ENCODE results near the gene SART3.
"Not testable (repeated sequence)": the region's sequence is repeated elsewhere in the genome, so short reads cannot be mapped to it uniquely, and the experiment has no call there.

SART3 gene

GRCh38 chr12:108510836-108511235 is 50.1 kb downstream of the SART3 start:
- no peak for DNase-seq
- no peak for TF ChIP-seq GATA1 (IDR thresholded peaks at IDR 0.05; ENCODE audit: low read depth, low read length)
- TF ChIP-seq POLR2A (IDR thresholded peaks at IDR 0.05; ENCODE audit: low read length) = no peak

- no peak for DNase-seq
- TF ChIP-seq POLR2A (IDR thresholded peaks at IDR 0.05; ENCODE audit: low read length) = no peak
- no peak for TF ChIP-seq GATA1 (IDR thresholded peaks at IDR 0.05; ENCODE audit: low read depth, low read length)
These were observed 51.2 kb downstream of the SART3 start for GRCh38 chr12:108509806-108510205.

- no peak for TF ChIP-seq POLR2A (IDR thresholded peaks at IDR 0.05; ENCODE audit: low read length)
- TF ChIP-seq GATA1 (IDR thresholded peaks at IDR 0.05; ENCODE audit: low read depth, low read length) = no peak
- DNase-seq = no peak
These were observed 52.9 kb downstream of the SART3 start for GRCh38 chr12:108507971-108508642.

- DNase-seq = no peak
These were observed 55.8 kb downstream of the SART3 start for GRCh38 chr12:108505129-108505528.

GRCh38 chr12:108502922-108503321 is 58.1 kb downstream of the SART3 start:
- DNase-seq = no peak
- TF ChIP-seq GATA1 (IDR thresholded peaks at IDR 0.05; ENCODE audit: low read depth, low read length) = no peak

More at GRCh38 chr12:108505129-108505528, 55.8 kb downstream of the SART3 start:
- no peak for TF ChIP-seq POLR2A (IDR thresholded peaks at IDR 0.05; ENCODE audit: low read length)

- TF ChIP-seq POLR2A (IDR thresholded peaks at IDR 0.05; ENCODE audit: low read length) = no peak
- no peak for DNase-seq
These were observed 62.8 kb downstream of the SART3 start for GRCh38 chr12:108498136-108498535.

GRCh38 chr12:108495823-108496579 is 65.0 kb downstream of the SART3 start:
- TF ChIP-seq POLR2A (IDR thresholded peaks at IDR 0.05; ENCODE audit: low read length) (no peak), GATA1 (IDR thresholded peaks at IDR 0.05; ENCODE audit: low read depth, low read length) (no peak)
- no peak for DNase-seq

- peak; percentile 61 to 75 for DNase-seq
These were observed 65.9 kb downstream of the SART3 start for GRCh38 chr12:108495054-108495453.

GRCh38 chr12:108491256-108491655 is 69.7 kb downstream of the SART3 start:
- no peak for TF ChIP-seq POLR2A (IDR thresholded peaks at IDR 0.05; ENCODE audit: low read length)
- TF ChIP-seq GATA1 (IDR thresholded peaks at IDR 0.05; ENCODE audit: low read depth, low read length) = no peak
- DNase-seq = no peak

More at GRCh38 chr12:108495054-108495453, 65.9 kb downstream of the SART3 start:
- TF ChIP-seq POLR2A (IDR thresholded peaks at IDR 0.05; ENCODE audit: low read length) (no peak), GATA1 (IDR thresholded peaks at IDR 0.05; ENCODE audit: low read depth, low read length) (no peak)

- DNase-seq = not testable (repeated sequence)
These were observed 73.9 kb downstream of the SART3 start for GRCh38 chr12:108487029-108487428.

GRCh38 chr12:108485371-108485770 is 75.6 kb downstream of the SART3 start:
- peak in 1 of 2 experiments; percentile 9 for DNase-seq

GRCh38 chr12:108484845-108485244 is 76.1 kb downstream of the SART3 start:
- DNase-seq = no peak
- TF ChIP-seq POLR2A (IDR thresholded peaks at IDR 0.05; ENCODE audit: low read length) (no peak), GATA1 (IDR thresholded peaks at IDR 0.05; ENCODE audit: low read depth, low read length) (no peak)

GRCh38 chr12:108484431-108484830 is 76.5 kb downstream of the SART3 start:
- DNase-seq = no peak
- TF ChIP-seq POLR2A (IDR thresholded peaks at IDR 0.05; ENCODE audit: low read length) (no peak), GATA1 (IDR thresholded peaks at IDR 0.05; ENCODE audit: low read depth, low read length) (no peak)

GRCh38 chr12:108483213-108484059 is 77.5 kb downstream of the SART3 start:
- no peak for TF ChIP-seq GATA1 (IDR thresholded peaks at IDR 0.05; ENCODE audit: low read depth, low read length)
- no peak for TF ChIP-seq POLR2A (IDR thresholded peaks at IDR 0.05; ENCODE audit: low read length)
- DNase-seq = no peak

Data from erythroblast (primary cell).